ENCODE results near the gene ELMO1.

GRCh38 chr7:37393476-37393875 lies 55.2 kb downstream of the ELMO1 start:
- TF ChIP-seq, protein P1, sequence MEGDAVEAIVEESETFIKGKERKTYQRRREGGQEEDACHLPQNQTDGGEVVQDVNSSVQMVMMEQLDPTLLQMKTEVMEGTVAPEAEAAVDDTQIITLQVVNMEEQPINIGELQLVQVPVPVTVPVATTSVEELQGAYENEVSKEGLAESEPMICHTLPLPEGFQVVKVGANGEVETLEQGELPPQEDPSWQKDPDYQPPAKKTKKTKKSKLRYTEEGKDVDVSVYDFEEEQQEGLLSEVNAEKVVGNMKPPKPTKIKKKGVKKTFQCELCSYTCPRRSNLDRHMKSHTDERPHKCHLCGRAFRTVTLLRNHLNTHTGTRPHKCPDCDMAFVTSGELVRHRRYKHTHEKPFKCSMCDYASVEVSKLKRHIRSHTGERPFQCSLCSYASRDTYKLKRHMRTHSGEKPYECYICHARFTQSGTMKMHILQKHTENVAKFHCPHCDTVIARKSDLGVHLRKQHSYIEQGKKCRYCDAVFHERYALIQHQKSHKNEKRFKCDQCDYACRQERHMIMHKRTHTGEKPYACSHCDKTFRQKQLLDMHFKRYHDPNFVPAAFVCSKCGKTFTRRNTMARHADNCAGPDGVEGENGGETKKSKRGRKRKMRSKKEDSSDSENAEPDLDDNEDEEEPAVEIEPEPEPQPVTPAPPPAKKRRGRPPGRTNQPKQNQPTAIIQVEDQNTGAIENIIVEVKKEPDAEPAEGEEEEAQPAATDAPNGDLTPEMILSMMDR (IDR thresholded peaks at IDR 0.05; ENCODE audit: poor library complexity), result no peak
- no peak for TF ChIP-seq EZH2 (IDR thresholded peaks at IDR 0.05; ENCODE audit: borderline replicate concordance)

All from hepatocyte (in vitro differentiated cells).